ENCODE data around the gene IGF2BP3.

IGF2BP3 gene

DNA sequence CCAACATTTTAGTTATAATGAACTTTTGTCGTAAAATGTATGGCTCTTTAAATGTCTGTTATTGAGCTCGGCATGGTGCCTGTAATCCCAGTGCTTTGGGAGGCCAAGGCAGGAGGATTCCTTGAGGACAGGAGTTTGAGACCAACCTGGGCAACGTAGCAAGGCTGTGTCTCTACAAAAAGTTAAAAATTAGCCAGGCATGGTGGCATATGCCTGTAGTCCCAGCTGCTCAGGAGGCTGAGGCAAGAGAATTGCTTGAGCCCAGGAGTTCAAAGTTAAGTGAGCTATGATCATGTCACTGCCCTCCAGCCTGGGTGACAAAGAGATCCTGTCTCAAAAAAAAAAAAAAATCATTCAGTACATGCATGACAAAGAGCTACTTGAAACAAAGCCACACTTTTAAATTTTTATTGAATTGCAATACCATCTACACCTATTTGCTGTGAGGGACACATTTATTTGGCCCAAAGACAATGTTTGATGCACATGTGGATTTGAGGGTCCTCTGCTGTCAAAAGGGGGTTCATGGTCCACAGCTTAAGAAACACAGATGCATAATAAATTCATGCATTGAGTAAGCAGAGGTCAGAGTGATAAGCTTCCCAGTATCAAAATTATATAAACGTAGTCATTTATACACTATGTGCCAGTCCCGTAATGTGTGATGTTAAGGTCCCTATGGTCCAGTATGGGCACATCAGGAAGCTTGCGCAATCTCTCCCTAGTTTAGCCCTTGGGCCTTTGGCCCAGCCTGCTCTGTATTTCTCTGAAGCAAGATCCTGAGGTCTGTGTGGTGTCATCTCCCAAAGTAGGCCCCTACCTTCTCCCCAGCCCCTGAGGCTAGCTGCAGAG lies 175.5 kb downstream of the IGF2BP3 start:
- H3K4me1 Mint-ChIP-seq = peaks cover 12% of the 10 kb centered on the region
- peaks cover 0 to 4% of the 10 kb centered on the region in 2 donors for H3K9me3 Mint-ChIP-seq
- H3K27ac Mint-ChIP-seq = no peak overlapping the region
- H3K4me3 Mint-ChIP-seq = no peak overlapping the region
- ATAC-seq (no peak), DNase-seq (no peak)
- no peaks in the 10 kb centered on the region for H3K27me3 Mint-ChIP-seq

GRCh38 chr7:23293500-23294073 lies 176.7 kb downstream of the IGF2BP3 start:
- Mint-ChIP-seq H3K27me3 (no peaks in the 10 kb centered on the region), H3K4me1 (peaks cover 15% of the 10 kb centered on the region), H3K9me3 (peaks cover 0 to 4% of the 10 kb centered on the region in 2 donors), H3K27ac (no peak overlapping the region), H3K4me3 (no peak overlapping the region)
- no peak for ATAC-seq
- no peak for DNase-seq

DNA sequence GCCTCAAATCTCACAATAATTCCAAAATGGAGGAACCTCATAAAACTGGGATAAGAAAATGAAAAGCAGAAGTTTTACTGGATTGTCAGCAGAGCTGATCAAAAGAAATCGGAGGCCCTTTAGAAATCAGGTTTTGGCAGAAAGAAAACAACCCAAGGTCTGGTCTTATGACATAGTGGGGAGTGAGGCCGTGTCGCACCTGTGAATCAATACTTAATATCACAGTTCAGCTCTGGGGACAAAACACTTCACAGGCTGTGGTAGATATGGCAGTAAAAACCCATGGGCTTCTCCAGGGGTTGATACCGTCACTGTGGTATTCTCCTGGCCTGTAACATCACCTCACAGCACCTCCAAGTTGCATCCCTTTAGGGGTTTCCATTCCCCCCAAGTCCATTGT lies 177.7 kb downstream of the IGF2BP3 start:
- Mint-ChIP-seq H3K4me1 (peaks cover 19% of the 10 kb centered on the region), H3K27ac (no peak overlapping the region), H3K4me3 (no peak overlapping the region), H3K27me3 (no peaks in the 10 kb centered on the region), H3K9me3 (peaks cover under 1 to 5% of the 10 kb centered on the region in 2 donors)
- DNase-seq (no peak), ATAC-seq (no peak)

GRCh38 chr7:23291957-23292560 lies 178.2 kb downstream of the IGF2BP3 start:
- no peak for DNase-seq
- H3K9me3 Mint-ChIP-seq = peaks cover 0 to 5% of the 10 kb centered on the region in 2 donors
- H3K27ac Mint-ChIP-seq = peak overlapping the region in 1 of 2 donors; percentile 82
- no peaks in the 10 kb centered on the region for H3K27me3 Mint-ChIP-seq
- no peak overlapping the region for H3K4me3 Mint-ChIP-seq
- ATAC-seq = no peak
- peaks cover 21% of the 10 kb centered on the region for H3K4me1 Mint-ChIP-seq

DNA sequence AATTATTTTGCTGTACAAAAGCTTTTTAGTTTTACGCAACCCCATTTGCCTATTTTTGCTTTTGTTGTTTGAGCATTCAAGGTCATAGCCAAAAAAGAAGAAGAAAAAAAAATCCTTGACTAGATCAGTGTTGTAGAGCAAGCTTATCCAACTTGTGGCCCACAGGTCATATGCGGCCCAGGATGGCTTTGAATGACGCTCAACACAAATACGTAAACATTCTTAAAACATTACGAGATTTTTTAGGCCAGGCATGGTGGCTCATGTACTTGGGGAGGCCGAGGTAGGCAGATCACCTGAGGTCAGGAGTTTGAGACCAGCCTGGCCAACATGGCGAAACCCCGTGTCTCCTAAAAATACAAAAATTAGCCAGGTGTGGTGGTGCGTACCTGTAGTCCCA lies 179.3 kb downstream of the IGF2BP3 start:
- DNase-seq (no peak), ATAC-seq (no peak)
- H3K9me3 Mint-ChIP-seq = peaks cover 0 to 5% of the 10 kb centered on the region in 2 donors
- no peaks in the 10 kb centered on the region for H3K27me3 Mint-ChIP-seq
- no peak overlapping the region for H3K4me3 Mint-ChIP-seq
- peaks cover 21% of the 10 kb centered on the region for H3K4me1 Mint-ChIP-seq
- no peak overlapping the region for H3K27ac Mint-ChIP-seq

GRCh38 chr7:23287612-23288011 lies 182.7 kb downstream of the IGF2BP3 start:
- H3K4me3 Mint-ChIP-seq = no peak overlapping the region
- H3K27me3 Mint-ChIP-seq = no peaks in the 10 kb centered on the region
- H3K4me1 Mint-ChIP-seq = peaks cover 30% of the 10 kb centered on the region
- peak; percentile 94 for ATAC-seq
- peaks cover 0 to 5% of the 10 kb centered on the region in 2 donors for H3K9me3 Mint-ChIP-seq
- peak overlapping the region in 1 of 2 donors; percentile 41 for H3K27ac Mint-ChIP-seq
- DNase-seq = peak; percentile 9 to 42

GRCh38 chr7:23285657-23286646 lies 184.3 kb downstream of the IGF2BP3 start:
- H3K4me1 Mint-ChIP-seq = peaks cover 27% of the 10 kb centered on the region
- no peak for ATAC-seq
- no peaks in the 10 kb centered on the region for H3K27me3 Mint-ChIP-seq
- no peak for DNase-seq
- H3K9me3 Mint-ChIP-seq = peaks cover 0 to 5% of the 10 kb centered on the region in 2 donors
- no peak overlapping the region for H3K4me3 Mint-ChIP-seq
- no peak overlapping the region for H3K27ac Mint-ChIP-seq

DNA sequence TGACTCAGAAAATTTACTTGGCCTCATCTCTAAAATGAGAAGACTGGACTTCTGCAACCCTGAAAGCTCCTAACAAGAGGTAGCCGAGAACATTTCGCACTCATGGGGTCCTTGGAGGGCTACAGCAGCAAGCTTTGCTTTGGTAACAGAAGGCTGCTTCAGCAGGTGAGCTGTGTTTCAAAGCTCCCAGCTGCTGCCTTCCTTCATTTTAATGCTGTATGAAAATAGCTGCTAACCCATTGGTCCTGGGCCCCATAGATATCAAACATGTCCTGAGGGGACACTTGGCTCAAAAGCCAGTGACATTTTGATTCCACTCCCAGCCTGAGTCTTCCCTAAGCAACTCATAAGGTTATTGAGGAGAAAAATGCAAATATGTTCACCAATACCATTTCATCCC lies 185.4 kb downstream of the IGF2BP3 start:
- DNase-seq = no peak
- Mint-ChIP-seq H3K4me1 (peaks cover 27% of the 10 kb centered on the region), H3K27ac (no peak overlapping the region), H3K9me3 (peaks cover 0 to 5% of the 10 kb centered on the region in 2 donors), H3K27me3 (no peaks in the 10 kb centered on the region), H3K4me3 (no peak overlapping the region)
- ATAC-seq = no peak

DNA sequence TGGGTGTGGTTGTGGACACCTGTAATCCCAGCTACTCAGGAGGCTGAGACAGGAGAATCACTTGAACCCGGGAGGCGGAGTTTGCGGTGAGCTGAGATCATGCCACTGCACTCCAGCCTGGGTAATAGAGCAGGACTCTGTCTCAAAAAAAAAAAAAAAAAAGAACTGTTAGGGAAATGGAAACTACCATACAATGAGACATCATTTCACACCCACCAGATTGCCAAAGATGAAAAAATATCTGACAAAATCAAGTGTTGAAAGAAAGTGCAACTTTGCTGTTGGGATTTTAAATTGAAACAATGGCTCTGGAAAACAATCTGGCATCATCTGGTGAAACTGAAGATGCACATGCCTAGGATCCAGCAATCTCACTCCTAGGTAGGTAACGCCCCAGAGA lies 187.2 kb downstream of the IGF2BP3 start:
- Mint-ChIP-seq H3K27ac (no peak overlapping the region), H3K4me1 (peaks cover 19% of the 10 kb centered on the region), H3K27me3 (no peaks in the 10 kb centered on the region), H3K9me3 (peaks cover 0 to 4% of the 10 kb centered on the region in 2 donors), H3K4me3 (no peak overlapping the region)
- ATAC-seq = no peak
- DNase-seq = no peak

GRCh38 chr7:23279819-23280525 lies 190.3 kb downstream of the IGF2BP3 start:
- Mint-ChIP-seq H3K4me3 (no peak overlapping the region), H3K9me3 (no peaks in the 10 kb centered on the region), H3K27ac (no peak overlapping the region), H3K27me3 (no peaks in the 10 kb centered on the region), H3K4me1 (peaks cover 11% of the 10 kb centered on the region)
- ATAC-seq (no peak), DNase-seq (no peak)

DNA sequence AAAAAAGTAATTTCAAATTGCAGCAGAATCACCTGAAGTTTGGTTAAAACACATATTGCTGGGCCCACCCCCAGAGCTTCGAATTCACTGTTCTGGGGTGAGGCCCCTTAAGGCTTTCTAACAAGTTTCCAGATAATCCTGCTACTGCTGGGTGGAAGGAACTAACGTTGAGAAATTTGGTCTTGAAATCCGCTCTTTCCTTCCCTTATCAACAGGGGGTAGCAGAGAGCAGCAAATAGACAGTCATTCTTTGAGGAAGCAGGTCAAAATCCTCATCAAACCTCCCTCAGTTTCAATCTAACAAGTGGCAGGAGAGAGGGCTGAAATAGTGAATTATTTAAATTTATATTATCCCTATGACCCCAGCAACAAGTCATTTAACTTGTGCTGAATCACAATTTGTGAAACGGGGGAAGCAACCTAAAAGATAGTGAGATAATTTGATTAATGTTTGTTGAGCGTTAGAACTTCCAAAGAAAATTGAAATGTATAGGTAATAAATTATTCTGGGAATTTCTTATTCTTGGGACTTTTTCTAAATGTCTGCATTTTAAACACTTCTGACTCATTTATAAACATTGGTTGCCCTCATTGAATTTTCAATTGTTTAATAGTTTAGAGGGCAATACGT lies 192.8 kb downstream of the IGF2BP3 start:
- ATAC-seq = peak; percentile 35

GRCh38 chr7:23276947-23277346 lies 193.3 kb downstream of the IGF2BP3 start:
- ATAC-seq (no peak), DNase-seq (no peak)
- no peak overlapping the region for H3K4me3 Mint-ChIP-seq
- H3K4me1 Mint-ChIP-seq = peaks cover 25% of the 10 kb centered on the region
- H3K9me3 Mint-ChIP-seq = no peaks in the 10 kb centered on the region
- peaks cover 6% of the 10 kb centered on the region for H3K27me3 Mint-ChIP-seq
- H3K27ac Mint-ChIP-seq = no peak overlapping the region

More for the DNA sequence above, 192.8 kb downstream of the IGF2BP3 start:
- Mint-ChIP-seq H3K4me1 (peaks cover 20% of the 10 kb centered on the region), H3K27me3 (peaks cover under 1% of the 10 kb centered on the region), H3K27ac (no peak overlapping the region), H3K4me3 (no peak overlapping the region), H3K9me3 (no peaks in the 10 kb centered on the region)
- peak; percentile 33 to 42 for DNase-seq

DNA sequence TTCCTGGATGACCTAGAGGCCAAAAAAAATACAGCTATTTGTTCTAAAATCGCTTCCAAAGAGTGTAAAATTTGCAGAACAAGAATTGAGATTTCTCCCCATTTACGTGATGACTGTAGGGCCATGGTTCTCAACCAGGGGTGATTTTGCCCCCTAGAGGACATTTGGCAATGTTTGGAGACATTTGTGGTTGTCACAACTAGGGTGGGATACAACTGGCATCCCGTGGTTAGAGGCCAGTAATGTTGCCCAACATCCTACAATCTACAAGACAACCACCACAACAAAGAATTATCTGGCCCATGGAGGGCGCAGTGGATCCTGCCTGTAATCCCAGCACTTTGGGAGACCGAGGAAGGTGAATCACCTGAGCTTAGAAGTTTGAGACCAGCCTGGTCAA lies 193.9 kb downstream of the IGF2BP3 start:
- Mint-ChIP-seq H3K9me3 (no peaks in the 10 kb centered on the region), H3K27me3 (peaks cover 8% of the 10 kb centered on the region), H3K4me1 (peaks cover 25% of the 10 kb centered on the region), H3K27ac (no peak overlapping the region), H3K4me3 (no peak overlapping the region)
- no peak for ATAC-seq
- DNase-seq = no peak

DNA sequence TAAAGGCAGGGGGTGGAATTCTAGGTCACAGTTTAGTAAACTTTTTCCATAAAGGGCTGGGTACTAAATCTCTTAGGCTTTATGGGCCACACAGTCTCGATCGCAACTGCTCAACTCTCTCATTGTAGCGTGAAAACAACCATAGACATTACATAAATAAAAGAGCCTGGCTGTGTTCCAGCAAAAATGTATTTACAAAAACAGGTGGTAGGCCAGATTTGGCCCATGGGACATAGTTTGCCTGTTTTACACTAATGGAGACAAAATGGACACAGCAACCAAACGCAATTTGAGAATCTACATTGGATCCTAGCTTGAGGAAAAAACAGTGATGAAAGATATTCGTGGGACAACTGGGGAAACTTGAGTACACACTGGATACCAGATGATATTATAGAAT lies 194.4 kb downstream of the IGF2BP3 start:
- Mint-ChIP-seq H3K27me3 (peaks cover 8% of the 10 kb centered on the region), H3K4me1 (peaks cover 25% of the 10 kb centered on the region), H3K27ac (no peak overlapping the region), H3K9me3 (no peaks in the 10 kb centered on the region), H3K4me3 (no peak overlapping the region)
- ATAC-seq = no peak
- no peak for DNase-seq
